Fibroblast of lung (primary cell): ENCODE results near the gene MRFAP1L1. TPM values are rescaled to one million over a fixed set of nuclear protein-coding genes. Genes with fewer than 3 reads are reported as not detected.

Source experiments
- DNase-seq, 2 donors: peaks; one replicate each; pipeline versions ENCODE4 v3.0.0 to v3.0.0-alpha.2; 2010; ENCODE audit warnings: low read depth in 2 of 2
- H2AFZ ChIP-seq: 2 replicates; pipeline ENCODE4 v1.5.1; 2012; ENCODE audit warnings: low read length, control low read depth, inconsistent platforms
- H3K27ac ChIP-seq: 2 replicates; pipeline ENCODE4 v1.5.1; 2011; ENCODE audit warnings: low read length, control low read depth; ENCODE audit not compliant: insufficient read depth
- H3K27me3 ChIP-seq: 2 replicates; pipeline ENCODE4 v1.5.1; 2011; ENCODE audit warnings: mild to moderate bottlenecking, low read length; ENCODE audit not compliant: control insufficient read depth, insufficient read depth
- H3K36me3 ChIP-seq: 2 replicates; pipeline ENCODE4 v1.5.1; 2011; ENCODE audit warnings: low read length; ENCODE audit not compliant: control insufficient read depth, insufficient read depth
- H3K4me1 ChIP-seq: 2 replicates; pipeline ENCODE4 v1.5.1; 2011; ENCODE audit warnings: low read length; ENCODE audit not compliant: control insufficient read depth, insufficient read depth; ENCODE audit errors: extremely low read depth
- H3K4me2 ChIP-seq: 2 replicates; pipeline ENCODE4 v1.5.1; 2011; ENCODE audit warnings: low read length, control low read depth; ENCODE audit not compliant: insufficient read depth; ENCODE audit errors: extremely low read depth
- H3K4me3 ChIP-seq, 4 experiments: fragments of 200-600 bp in 1 of 4; sonication (generic) in 1 of 4; replicated peaks in 1 of 4; 2 replicates each; pipeline ENCODE4 v1.5.1; 2011 to 2016; ENCODE audit warnings: low read length in 4 of 4, low read depth in 3 of 4, mild to moderate bottlenecking in 3 of 4, control low read depth in 2 of 4, inconsistent platforms in 1 of 4, mixed read lengths in 1 of 4; ENCODE audit not compliant: insufficient read depth in 1 of 4; ENCODE audit errors: control extremely low read depth in 1 of 4
- H3K79me2 ChIP-seq: 2 replicates; pipeline ENCODE4 v1.5.1; 2012; ENCODE audit warnings: mild to moderate bottlenecking, low read length, inconsistent platforms; ENCODE audit not compliant: control insufficient read depth, insufficient read depth
- H3K9ac ChIP-seq: 2 replicates; pipeline ENCODE4 v1.5.1; 2011; ENCODE audit warnings: mild to moderate bottlenecking, low read length, control low read depth; ENCODE audit not compliant: insufficient read depth
- H3K9me3 ChIP-seq: 2 replicates; pipeline ENCODE4 v1.5.1; 2012; ENCODE audit warnings: low read depth, low read length; ENCODE audit not compliant: control insufficient read depth, insufficient read depth
- H4K20me1 ChIP-seq: 2 replicates; pipeline ENCODE4 v1.5.1; 2011; ENCODE audit warnings: low read length; ENCODE audit not compliant: control insufficient read depth, insufficient read depth; ENCODE audit errors: extremely low read depth
- CTCF ChIP-seq, 2 donors: IDR thresholded peaks in 1 of 2; conservative IDR thresholded peaks in 1 of 2; 1 replicate in 1 of 2; 2 replicates in 1 of 2; pipeline ENCODE4 v1.5.1; 2011 to 2012; ENCODE audit warnings: low read length in 2 of 2, control low read depth in 1 of 2, inconsistent platforms in 1 of 2, low read depth in 1 of 2, mild to moderate bottlenecking in 1 of 2
- EZH2 ChIP-seq: IDR thresholded peaks from 2 replicates; pipeline ENCODE4 v1.5.1; 2012; ENCODE audit warnings: low read length, control low read depth, mild to moderate bottlenecking; ENCODE audit errors: missing control alignments
- polyA plus RNA-seq, 2 donors: library from polyadenylated mRNA; depleted of rRNA in 1 of 2; stranded (reverse) in 1 of 2; unstranded in 1 of 2; fragments of >200 nt; gene quantifications; 2 replicates each; pipeline ENCODE4 v1.2.1, GENCODE V29; 2011 to 2012; ENCODE audit warnings: missing spikeins in 1 of 2
- total RNA-seq: library from RNA; depleted of rRNA; stranded (reverse); fragments of >200 nt; gene quantifications from 2 replicates; pipeline ENCODE4 v1.2.1, GENCODE V29; 2014

MRFAP1L1 gene
- total and polyA plus RNA-seq, 2 donors (not counting 1 experiment from before 2014, with no cell fraction given) = 41.6 to 77.4 TPM

GRCh38 chr4:6696611-6697010 lies 13.1 kb downstream of the MRFAP1L1 start:
- Histone ChIP-seq H3K9ac (no peak overlapping the region), H3K79me2 (no peaks in the 10 kb centered on the region), H3K36me3 (no peaks in the 10 kb centered on the region), H3K4me1 (peaks cover 4% of the 10 kb centered on the region), H3K4me2 (no peak overlapping the region), H3K4me3 (no peak overlapping the region), H3K9me3 (no peaks in the 10 kb centered on the region), H2AFZ (no peak overlapping the region), H4K20me1 (no peaks in the 10 kb centered on the region), H3K27ac (no peak overlapping the region), H3K27me3 (no peaks in the 10 kb centered on the region)
- no peak for TF ChIP-seq EZH2
- TF ChIP-seq CTCF (conservative IDR thresholded peaks at IDR 0.05 in 1 of 2, IDR thresholded peaks at IDR 0.05 in 1 of 2; ENCODE audit: low read depth in 1 of 2, low read length in 2 of 2) = no peak
- no peak for DNase-seq

- no peak for TF ChIP-seq CTCF (conservative IDR thresholded peaks at IDR 0.05 in 1 of 2, IDR thresholded peaks at IDR 0.05 in 1 of 2; ENCODE audit: low read depth in 1 of 2, low read length in 2 of 2)
- no peak for TF ChIP-seq EZH2
- Histone ChIP-seq H3K4me2 (no peak overlapping the region), H3K4me3 (no peak overlapping the region), H3K9ac (no peak overlapping the region), H2AFZ (no peak overlapping the region), H3K4me1 (peaks cover 4% of the 10 kb centered on the region), H3K36me3 (no peaks in the 10 kb centered on the region), H3K9me3 (no peaks in the 10 kb centered on the region), H3K27ac (peak overlapping the region; percentile 14), H3K79me2 (no peaks in the 10 kb centered on the region), H3K27me3 (no peaks in the 10 kb centered on the region), H4K20me1 (no peaks in the 10 kb centered on the region)
- DNase-seq = no peak
Measured at GRCh38 chr4:6695660-6696610, 13.7 kb downstream of the MRFAP1L1 start.

- no peak overlapping the region for H3K4me2 ChIP-seq
- no peak for TF ChIP-seq EZH2
- TF ChIP-seq CTCF (conservative IDR thresholded peaks at IDR 0.05 in 1 of 2, IDR thresholded peaks at IDR 0.05 in 1 of 2; ENCODE audit: low read depth in 1 of 2, low read length in 2 of 2) = no peak
Measured at GRCh38 chr4:6694177-6694901, 15.3 kb downstream of the MRFAP1L1 start.

More at GRCh38 chr4:6694177-6694901, 15.3 kb downstream of the MRFAP1L1 start:
- DNase-seq = no peak
- H2AFZ ChIP-seq = no peak overlapping the region
- H4K20me1 ChIP-seq = no peaks in the 10 kb centered on the region
- no peaks in the 10 kb centered on the region for H3K79me2 ChIP-seq
- no peak overlapping the region for H3K9ac ChIP-seq
- H3K27ac ChIP-seq = no peak overlapping the region
- H3K4me1 ChIP-seq = peaks cover 5% of the 10 kb centered on the region
- H3K9me3 ChIP-seq = no peaks in the 10 kb centered on the region
- H3K27me3 ChIP-seq = no peaks in the 10 kb centered on the region
- no peaks in the 10 kb centered on the region for H3K36me3 ChIP-seq
- H3K4me3 ChIP-seq = no peak overlapping the region
